Mammary epithelial cell (primary cell): ENCODE data around the gene GTPBP1.

Experiments
- CTCF ChIP-seq, 2 donors: IDR thresholded peaks in 1 of 2; conservative IDR thresholded peaks in 1 of 2; 2 replicates each; pipeline ENCODE4 v1.5.1; 2011 to 2012; ENCODE audit warnings: inconsistent platforms in 2 of 2, low read length in 2 of 2, mild to moderate bottlenecking in 2 of 2, control low read depth in 1 of 2, low read depth in 1 of 2; ENCODE audit not compliant: insufficient read depth in 1 of 2; ENCODE audit errors: extremely low read depth in 1 of 2
- EZH2 ChIP-seq: IDR thresholded peaks from 2 replicates; pipeline ENCODE4 v1.6.1; 2012; ENCODE audit warnings: low read length, inconsistent platforms, borderline replicate concordance

- TF ChIP-seq CTCF (conservative IDR thresholded peaks at IDR 0.05 in 1 of 2, IDR thresholded peaks at IDR 0.05 in 1 of 2; ENCODE audit: extremely low read depth in 1 of 2, insufficient read depth in 1 of 2, low read depth in 1 of 2, low read length in 2 of 2) (no peak), EZH2 (no peak)
Measured at GRCh38 chr22:38735465-38736256, 29.9 kb downstream of the GTPBP1 start.
